ENCODE results near the gene HSPB9.

DNA sequence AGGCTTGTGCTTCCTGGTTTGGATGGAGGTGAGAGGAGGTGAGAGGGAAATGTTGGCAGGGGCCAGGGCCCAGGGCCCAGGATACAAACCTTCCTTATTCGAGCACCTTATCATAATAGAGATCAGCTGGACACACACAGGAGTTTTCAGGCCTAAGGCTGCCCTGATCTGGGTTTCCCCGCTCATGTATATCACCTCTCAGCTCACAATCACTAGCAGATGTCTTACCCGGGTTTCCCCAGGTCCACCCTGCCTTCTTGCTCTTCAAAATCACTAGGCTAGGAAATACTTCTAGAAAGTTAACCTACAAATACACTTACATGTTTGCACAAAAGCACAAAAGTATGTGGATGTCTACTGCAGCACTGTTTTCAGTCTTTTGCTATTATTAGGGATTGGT is 4.2 kb downstream of the HSPB9 start:
- TF ChIP-seq POLR2A (IDR thresholded peaks at IDR 0.05; ENCODE audit: low read depth, low read length) (no peak), POLR2AphosphoS5 (IDR thresholded peaks at IDR 0.05; ENCODE audit: low read depth, low read length) (no peak)

Measured in GM12892 (cell line).